NOMO-1 treated with dmso at 0.1 percent for 144 hours (cell line): ENCODE results near the gene CASK.
"Not testable (repeated sequence)": the region's sequence is repeated elsewhere in the genome, so short reads cannot be mapped to it uniquely, and the experiment has no call there.

ENCODE experiments used
- DNase-seq: peaks from one replicate; lab custom pipeline; 2025; ENCODE audit not compliant: unreplicated experiment; lab: John Stamatoyannopoulos, UW

Gene CASK

DNA sequence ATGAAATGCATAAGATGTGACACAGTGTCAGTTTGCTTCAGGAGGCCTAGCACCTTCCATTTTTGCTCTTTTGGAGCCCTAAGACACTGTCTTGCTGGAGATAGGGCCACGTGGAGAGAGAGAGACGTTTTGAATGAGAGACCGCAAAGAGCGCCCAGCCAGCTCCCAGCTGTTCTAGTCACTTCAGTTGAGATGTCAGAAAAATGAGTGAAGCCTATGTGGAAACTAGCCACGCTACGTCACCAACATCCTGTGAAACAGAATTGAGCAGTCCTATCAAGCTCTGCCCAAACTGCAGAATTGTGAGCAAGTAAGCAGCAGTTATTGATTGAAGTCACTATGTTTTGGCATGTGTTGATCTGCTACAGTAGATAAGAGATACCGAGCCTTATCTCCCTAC is 186.3 kb downstream of the CASK start:
- DNase-seq, result no peak

GRCh38 chrX:41734530-41734929 is 188.8 kb downstream of the CASK start:
- no peak for DNase-seq

DNA sequence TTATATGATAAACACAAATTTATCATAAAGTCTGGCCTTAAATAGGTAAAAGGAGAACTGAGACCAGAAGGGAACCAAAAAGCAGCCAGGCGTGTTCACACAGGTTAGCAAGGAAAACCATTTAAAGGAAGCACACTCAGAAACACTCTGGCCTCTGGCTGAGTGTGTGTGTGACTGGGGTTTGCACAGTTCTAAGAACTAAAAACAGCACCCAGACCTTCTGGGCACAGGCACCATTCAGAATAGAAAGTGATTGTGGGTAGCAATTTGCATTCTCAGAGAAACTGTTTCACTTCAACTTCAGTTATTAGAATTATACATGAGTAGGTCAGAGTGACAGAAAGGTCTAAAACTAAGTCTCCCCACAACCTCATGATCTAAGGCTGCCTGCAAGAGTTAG is 189.4 kb downstream of the CASK start:
- no peak for DNase-seq

DNA sequence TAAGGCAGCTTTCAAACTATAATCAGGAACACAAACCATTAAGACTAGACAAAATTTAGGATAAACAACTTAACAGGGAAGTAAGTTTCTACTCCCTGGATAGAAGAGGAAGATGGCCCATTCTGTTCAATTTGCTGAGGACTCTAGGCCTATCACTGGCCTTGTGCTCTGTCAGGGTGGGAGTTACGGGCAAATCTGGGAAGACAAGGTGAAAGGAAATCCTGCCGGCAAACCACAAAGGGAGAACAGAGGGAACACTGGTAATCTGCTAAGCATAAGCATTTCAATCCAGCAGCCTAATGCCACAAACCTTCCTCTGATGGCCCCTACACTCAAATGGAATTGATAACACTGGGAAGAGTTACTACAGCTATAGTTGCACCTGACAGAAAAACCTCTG is 191.1 kb downstream of the CASK start:
- no peak for DNase-seq

DNA sequence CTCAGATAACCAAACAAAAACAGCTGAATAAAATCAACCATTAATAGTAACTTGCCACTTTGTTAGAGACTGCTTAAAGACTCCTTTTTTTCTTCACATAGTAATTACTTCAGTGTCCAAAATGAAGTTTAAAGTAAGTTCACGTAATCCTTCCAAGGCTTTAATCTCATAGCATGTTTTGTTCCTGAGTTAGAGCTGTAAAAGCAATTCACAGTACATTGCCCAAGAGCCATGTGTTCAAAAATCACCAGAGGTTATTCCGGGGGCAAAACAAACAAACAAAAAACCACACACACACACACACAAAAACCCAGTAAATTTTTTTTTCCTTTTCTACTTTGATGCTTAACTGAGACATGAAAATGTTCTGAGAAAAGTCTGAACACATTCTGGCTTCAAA is 193.3 kb downstream of the CASK start:
- no peak for DNase-seq

DNA sequence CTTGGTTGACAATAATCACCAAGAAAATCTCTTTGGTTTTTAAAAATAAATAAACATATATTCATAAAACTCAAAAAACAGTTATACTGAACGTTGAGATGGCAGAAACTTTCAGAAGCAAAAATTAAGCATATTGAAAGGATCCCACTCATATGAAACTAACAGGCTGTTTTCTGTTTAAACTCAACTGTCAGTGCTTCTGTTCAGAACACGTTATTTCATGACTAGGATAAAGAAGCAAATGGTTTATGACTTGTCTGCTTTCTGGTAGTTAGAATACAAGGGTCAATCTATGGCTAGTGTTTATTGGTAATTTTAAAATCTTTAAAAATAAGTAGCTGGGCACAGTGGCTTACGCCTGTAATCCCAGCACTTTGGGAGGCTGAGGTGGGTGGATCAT is 195.2 kb downstream of the CASK start:
- no peak for DNase-seq

GRCh38 chrX:41723826-41724225 is 199.5 kb downstream of the CASK start, which contains the start of gene GPR82:
Gene GPR82 (plus strand): TSS chrX:41724181. CDS start chrX:41727027, 2,846 bp downstream.
- DNase-seq, result peak; percentile 21

GRCh38 chrX:41722816-41723618 is 200.3 kb downstream of the CASK start:
- no peak for DNase-seq

- no peak for DNase-seq
These were observed 201.1 kb downstream of the CASK start for GRCh38 chrX:41722214-41722613.

GRCh38 chrX:41721590-41721989 is 201.8 kb downstream of the CASK start:
- DNase-seq, result no peak

GRCh38 chrX:41720125-41720779 is 203.1 kb downstream of the CASK start:
- no peak for DNase-seq

- DNase-seq, result not testable (repeated sequence)
These were observed 203.7 kb downstream of the CASK start for GRCh38 chrX:41719610-41720009.

DNA sequence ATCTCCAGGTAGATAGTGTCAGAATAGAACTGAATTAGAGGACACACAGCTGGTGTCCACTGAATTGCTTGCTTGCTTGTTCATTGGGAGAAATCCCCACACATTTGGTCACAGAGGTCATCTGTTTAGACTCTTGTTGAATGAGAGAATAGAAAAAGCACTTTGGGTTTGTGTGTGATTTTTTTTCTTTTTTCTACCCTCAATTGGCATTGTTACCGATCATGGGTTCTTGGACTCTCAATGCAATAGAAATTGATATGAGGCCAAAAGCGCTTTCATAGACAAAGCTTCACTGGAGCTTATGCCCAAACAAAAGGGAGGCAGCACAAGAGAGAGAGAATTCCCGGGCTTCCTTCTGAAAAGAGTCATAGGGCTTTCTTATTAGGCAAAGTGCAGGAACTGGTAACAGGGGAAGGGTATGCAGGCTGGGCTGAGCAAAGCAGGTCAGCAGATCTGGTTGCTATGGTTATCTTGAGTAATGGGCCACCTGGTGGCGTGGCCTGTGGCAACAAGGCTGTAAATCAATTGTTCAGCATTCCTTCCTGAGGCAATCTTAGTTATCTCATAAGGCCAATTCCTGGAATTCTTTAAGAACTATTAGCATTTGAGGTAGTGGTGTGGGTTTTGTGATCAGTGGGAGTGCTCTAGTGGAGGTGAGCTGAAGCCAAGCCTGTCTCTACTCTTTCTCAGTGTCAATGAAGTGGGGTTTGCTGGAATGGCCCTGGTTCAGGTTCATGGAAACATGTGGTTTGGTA is 204.7 kb downstream of the CASK start:
- DNase-seq, result no peak

- no peak for DNase-seq
These were observed 206.4 kb downstream of the CASK start for GRCh38 chrX:41716767-41717473.

DNA sequence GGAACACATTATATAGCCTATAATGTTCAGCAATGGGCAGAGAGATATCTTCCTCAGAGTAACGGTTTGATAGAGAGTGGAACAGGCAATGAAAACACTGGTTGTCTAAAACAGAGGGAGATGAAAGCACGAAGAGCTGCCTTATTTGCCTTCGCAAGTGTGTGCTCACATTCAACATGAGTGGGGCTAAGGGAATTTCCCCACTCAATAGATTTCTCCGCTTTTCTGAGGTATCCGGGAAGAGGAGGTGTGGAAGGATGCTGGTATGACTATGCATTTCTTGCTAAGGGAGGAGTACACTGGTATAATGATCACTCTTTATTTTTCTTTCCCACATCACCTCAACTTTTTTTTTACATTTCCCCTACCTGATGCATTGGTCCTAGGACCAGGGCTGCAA is 207.1 kb downstream of the CASK start:
- no peak for DNase-seq

DNA sequence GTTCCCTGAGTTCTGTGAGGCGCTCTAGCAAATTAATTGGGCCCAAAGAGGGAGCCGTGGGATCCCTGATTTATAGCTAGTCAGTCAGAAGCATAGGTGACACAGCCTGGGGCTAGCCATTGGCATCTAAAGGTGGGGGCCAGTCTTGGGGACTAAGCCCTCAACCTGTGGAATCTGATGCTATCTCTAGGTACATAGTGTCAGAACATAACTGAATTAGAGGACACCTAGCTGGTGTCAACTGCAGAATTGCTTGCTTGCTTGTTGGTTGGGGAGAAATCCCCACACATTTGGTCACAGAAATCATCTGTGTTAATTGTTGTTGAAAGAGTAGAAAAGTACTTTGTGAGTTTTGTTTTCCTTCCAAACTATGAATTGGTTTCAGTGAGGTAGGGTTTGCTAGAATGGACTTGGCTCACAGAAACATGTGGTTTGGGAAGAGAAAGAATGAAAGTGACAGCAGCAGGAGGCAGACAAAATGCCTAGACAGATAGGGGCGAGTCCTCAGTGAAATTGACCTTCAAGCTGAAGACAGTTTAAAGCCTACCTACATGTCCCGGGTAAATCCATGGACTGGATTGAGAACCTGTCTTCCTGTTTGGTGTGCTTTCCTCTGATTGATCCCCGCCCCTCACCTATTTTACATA is 212.2 kb downstream of the CASK start:
- DNase-seq, result no peak

GRCh38 chrX:41708486-41708885 is 214.9 kb downstream of the CASK start:
- DNase-seq, result no peak

- DNase-seq, result no peak
These were observed 216.1 kb downstream of the CASK start for GRCh38 chrX:41707218-41707617.

GRCh38 chrX:41705680-41706374 is 217.5 kb downstream of the CASK start:
- DNase-seq, result peak; percentile 72

GRCh38 chrX:41705042-41705441 is 218.3 kb downstream of the CASK start:
- DNase-seq, result no peak
